HEK293 (cell line): Measurements from ENCODE around the gene SLFN11.
A peak's percentile ranks its signal among the peaks of the same experiment; 100 is the strongest.

Experiments
- GLIS2 ChIP-seq: fragments of 450-650 bp; formaldehyde crosslinking; IDR thresholded peaks from 2 replicates; pipeline ENCODE4 v1.5.1; 2016; ENCODE audit warnings: missing biosample characterization, missing genetic modification characterization
- KLF16 ChIP-seq: fragments of 450-650 bp; formaldehyde crosslinking; IDR thresholded peaks from 2 replicates; pipeline ENCODE4 v1.5.1; 2017; ENCODE audit warnings: missing biosample characterization, missing genetic modification characterization
- KLF9 ChIP-seq: fragments of 450-650 bp; formaldehyde crosslinking; IDR thresholded peaks from 2 replicates; pipeline ENCODE4 v1.5.1; 2016; ENCODE audit warnings: missing biosample characterization, missing genetic modification characterization, low read depth
- OSR2 ChIP-seq: fragments of 450-650 bp; formaldehyde crosslinking; IDR thresholded peaks from 2 replicates; pipeline ENCODE4 v1.5.1; 2016; ENCODE audit warnings: missing biosample characterization, missing genetic modification characterization
- SP2 ChIP-seq: fragments of 450-650 bp; formaldehyde crosslinking; IDR thresholded peaks from 2 replicates; pipeline ENCODE4 v1.5.1; 2016; ENCODE audit warnings: missing biosample characterization, missing genetic modification characterization
- SP3 ChIP-seq: fragments of 450-650 bp; formaldehyde crosslinking; IDR thresholded peaks from 2 replicates; pipeline ENCODE4 v1.5.1; 2016; ENCODE audit warnings: missing biosample characterization, missing genetic modification characterization
- SP7 ChIP-seq: fragments of 450-650 bp; formaldehyde crosslinking; IDR thresholded peaks from 2 replicates; pipeline ENCODE4 v1.5.1; 2016; ENCODE audit warnings: missing biosample characterization, missing genetic modification characterization
- TRIM28 ChIP-seq: IDR thresholded peaks from 2 replicates; pipeline ENCODE4 v1.6.1; 2011; ENCODE audit warnings: low read length, control low read depth, borderline replicate concordance
- ZEB2 ChIP-seq: fragments of 450-650 bp; formaldehyde crosslinking; IDR thresholded peaks from 2 replicates; pipeline ENCODE4 v1.5.1; 2016; ENCODE audit warnings: missing biosample characterization, missing genetic modification characterization
- ZFP41 ChIP-seq: fragments of 450-650 bp; formaldehyde crosslinking; IDR thresholded peaks from 2 replicates; pipeline ENCODE4 v1.5.1; 2016; ENCODE audit warnings: missing biosample characterization, missing genetic modification characterization, borderline replicate concordance
- ZFP69B ChIP-seq: fragments of 450-650 bp; formaldehyde crosslinking; IDR thresholded peaks from 2 replicates; pipeline ENCODE4 v1.5.1; 2016; ENCODE audit warnings: missing biosample characterization, missing genetic modification characterization
- ZNF132 ChIP-seq: fragments of 450-650 bp; formaldehyde crosslinking; IDR thresholded peaks from 2 replicates; pipeline ENCODE4 v1.5.1; 2017; ENCODE audit warnings: missing biosample characterization, missing genetic modification characterization, borderline replicate concordance
- ZNF169 ChIP-seq: fragments of 450-650 bp; formaldehyde crosslinking; IDR thresholded peaks from 2 replicates; pipeline ENCODE4 v1.5.1; 2016; ENCODE audit warnings: missing biosample characterization, missing genetic modification characterization
- ZNF302 ChIP-seq: fragments of 450-650 bp; formaldehyde crosslinking; IDR thresholded peaks from 2 replicates; pipeline ENCODE4 v1.5.1; 2016; ENCODE audit warnings: missing biosample characterization, missing genetic modification characterization, low read depth
- ZNF394 ChIP-seq: fragments of 450-650 bp; formaldehyde crosslinking; IDR thresholded peaks from 2 replicates; pipeline ENCODE4 v1.5.1; 2016; ENCODE audit warnings: missing biosample characterization, missing genetic modification characterization, mild to moderate bottlenecking, moderate library complexity, borderline replicate concordance
- ZNF473 ChIP-seq: fragments of 450-650 bp; formaldehyde crosslinking; IDR thresholded peaks from 2 replicates; pipeline ENCODE4 v1.5.1; 2017; ENCODE audit warnings: missing biosample characterization, missing genetic modification characterization
- ZSCAN30 ChIP-seq: fragments of 450-650 bp; IDR thresholded peaks from 2 replicates; pipeline ENCODE4 v1.5.1; 2018; ENCODE audit warnings: missing biosample characterization, mild to moderate bottlenecking, missing genetic modification characterization, moderate library complexity
- TF ChIP-seq, protein P1 (sequence below): fragments of 450-650 bp; formaldehyde crosslinking; IDR thresholded peaks from 2 replicates; pipeline ENCODE4 v1.5.1; 2016; ENCODE audit warnings: missing biosample characterization, missing genetic modification characterization, borderline replicate concordance
- TF ChIP-seq, protein P2 (sequence below): fragments of 450-650 bp; formaldehyde crosslinking; IDR thresholded peaks from 2 replicates; pipeline ENCODE4 v1.5.1; 2017; ENCODE audit warnings: missing biosample characterization, missing genetic modification characterization
- TF ChIP-seq, protein P3 (sequence below): fragments of 450-650 bp; formaldehyde crosslinking; IDR thresholded peaks from 2 replicates; pipeline ENCODE4 v1.5.1; 2016; ENCODE audit warnings: missing biosample characterization, missing genetic modification characterization
- TF ChIP-seq, protein P4 (sequence below): fragments of 450-650 bp; formaldehyde crosslinking; IDR thresholded peaks from 2 replicates; pipeline ENCODE4 v1.5.1; 2017; ENCODE audit warnings: missing biosample characterization, missing genetic modification characterization
- TF ChIP-seq, protein P5 (sequence below): fragments of 450-650 bp; formaldehyde crosslinking; IDR thresholded peaks from 2 replicates; pipeline ENCODE4 v1.5.1; 2016; ENCODE audit warnings: missing biosample characterization, missing genetic modification characterization
- TF ChIP-seq, protein P6 (sequence below): sonication (generic); formaldehyde crosslinking; IDR thresholded peaks from 2 replicates; pipeline ENCODE4 v1.8.1; 2022; ENCODE audit warnings: mild to moderate bottlenecking, moderate library complexity, missing genetic modification reagents
- TF ChIP-seq, protein P7 (sequence below): fragments of 450-650 bp; formaldehyde crosslinking; IDR thresholded peaks from 2 replicates; pipeline ENCODE4 v1.5.1; 2016; ENCODE audit warnings: missing biosample characterization, missing genetic modification characterization

SLFN11 gene

DNA sequence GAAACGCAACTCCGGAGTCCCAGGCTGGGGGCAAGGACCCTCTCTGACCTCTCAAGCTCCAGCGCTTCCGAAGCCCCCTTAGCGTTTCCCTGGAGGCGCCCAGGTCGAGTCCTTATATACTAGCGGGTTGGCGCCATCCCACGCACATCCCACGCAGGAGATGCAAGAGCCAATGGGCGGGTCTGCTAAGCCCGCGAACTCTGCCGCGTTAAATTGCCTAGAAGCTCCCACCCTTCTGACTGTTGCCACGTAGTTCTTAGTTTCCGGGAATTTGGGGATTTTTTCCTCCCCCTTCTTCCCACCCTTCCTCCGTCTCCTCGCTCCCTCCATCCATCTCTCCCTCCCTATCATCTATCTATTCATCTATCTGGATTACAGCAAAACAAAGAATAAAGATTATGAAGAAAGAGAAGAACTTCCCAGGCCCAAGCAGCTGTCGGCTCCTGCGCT, at the start of gene SLFN11 (continued):
- TF ChIP-seq, protein P1, sequence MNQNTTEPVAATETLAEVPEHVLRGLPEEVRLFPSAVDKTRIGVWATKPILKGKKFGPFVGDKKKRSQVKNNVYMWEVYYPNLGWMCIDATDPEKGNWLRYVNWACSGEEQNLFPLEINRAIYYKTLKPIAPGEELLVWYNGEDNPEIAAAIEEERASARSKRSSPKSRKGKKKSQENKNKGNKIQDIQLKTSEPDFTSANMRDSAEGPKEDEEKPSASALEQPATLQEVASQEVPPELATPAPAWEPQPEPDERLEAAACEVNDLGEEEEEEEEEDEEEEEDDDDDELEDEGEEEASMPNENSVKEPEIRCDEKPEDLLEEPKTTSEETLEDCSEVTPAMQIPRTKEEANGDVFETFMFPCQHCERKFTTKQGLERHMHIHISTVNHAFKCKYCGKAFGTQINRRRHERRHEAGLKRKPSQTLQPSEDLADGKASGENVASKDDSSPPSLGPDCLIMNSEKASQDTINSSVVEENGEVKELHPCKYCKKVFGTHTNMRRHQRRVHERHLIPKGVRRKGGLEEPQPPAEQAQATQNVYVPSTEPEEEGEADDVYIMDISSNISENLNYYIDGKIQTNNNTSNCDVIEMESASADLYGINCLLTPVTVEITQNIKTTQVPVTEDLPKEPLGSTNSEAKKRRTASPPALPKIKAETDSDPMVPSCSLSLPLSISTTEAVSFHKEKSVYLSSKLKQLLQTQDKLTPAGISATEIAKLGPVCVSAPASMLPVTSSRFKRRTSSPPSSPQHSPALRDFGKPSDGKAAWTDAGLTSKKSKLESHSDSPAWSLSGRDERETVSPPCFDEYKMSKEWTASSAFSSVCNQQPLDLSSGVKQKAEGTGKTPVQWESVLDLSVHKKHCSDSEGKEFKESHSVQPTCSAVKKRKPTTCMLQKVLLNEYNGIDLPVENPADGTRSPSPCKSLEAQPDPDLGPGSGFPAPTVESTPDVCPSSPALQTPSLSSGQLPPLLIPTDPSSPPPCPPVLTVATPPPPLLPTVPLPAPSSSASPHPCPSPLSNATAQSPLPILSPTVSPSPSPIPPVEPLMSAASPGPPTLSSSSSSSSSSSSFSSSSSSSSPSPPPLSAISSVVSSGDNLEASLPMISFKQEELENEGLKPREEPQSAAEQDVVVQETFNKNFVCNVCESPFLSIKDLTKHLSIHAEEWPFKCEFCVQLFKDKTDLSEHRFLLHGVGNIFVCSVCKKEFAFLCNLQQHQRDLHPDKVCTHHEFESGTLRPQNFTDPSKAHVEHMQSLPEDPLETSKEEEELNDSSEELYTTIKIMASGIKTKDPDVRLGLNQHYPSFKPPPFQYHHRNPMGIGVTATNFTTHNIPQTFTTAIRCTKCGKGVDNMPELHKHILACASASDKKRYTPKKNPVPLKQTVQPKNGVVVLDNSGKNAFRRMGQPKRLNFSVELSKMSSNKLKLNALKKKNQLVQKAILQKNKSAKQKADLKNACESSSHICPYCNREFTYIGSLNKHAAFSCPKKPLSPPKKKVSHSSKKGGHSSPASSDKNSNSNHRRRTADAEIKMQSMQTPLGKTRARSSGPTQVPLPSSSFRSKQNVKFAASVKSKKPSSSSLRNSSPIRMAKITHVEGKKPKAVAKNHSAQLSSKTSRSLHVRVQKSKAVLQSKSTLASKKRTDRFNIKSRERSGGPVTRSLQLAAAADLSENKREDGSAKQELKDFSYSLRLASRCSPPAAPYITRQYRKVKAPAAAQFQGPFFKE (tag by site-specific recombination), result no peak
- TF ChIP-seq, protein P2, sequence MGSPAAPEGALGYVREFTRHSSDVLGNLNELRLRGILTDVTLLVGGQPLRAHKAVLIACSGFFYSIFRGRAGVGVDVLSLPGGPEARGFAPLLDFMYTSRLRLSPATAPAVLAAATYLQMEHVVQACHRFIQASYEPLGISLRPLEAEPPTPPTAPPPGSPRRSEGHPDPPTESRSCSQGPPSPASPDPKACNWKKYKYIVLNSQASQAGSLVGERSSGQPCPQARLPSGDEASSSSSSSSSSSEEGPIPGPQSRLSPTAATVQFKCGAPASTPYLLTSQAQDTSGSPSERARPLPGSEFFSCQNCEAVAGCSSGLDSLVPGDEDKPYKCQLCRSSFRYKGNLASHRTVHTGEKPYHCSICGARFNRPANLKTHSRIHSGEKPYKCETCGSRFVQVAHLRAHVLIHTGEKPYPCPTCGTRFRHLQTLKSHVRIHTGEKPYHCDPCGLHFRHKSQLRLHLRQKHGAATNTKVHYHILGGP, result no peak
- peak; percentile 75 for TF ChIP-seq SP3
- peak; percentile 86 for TF ChIP-seq SP2 (tag by site-specific recombination)
- TF ChIP-seq, protein P3, sequence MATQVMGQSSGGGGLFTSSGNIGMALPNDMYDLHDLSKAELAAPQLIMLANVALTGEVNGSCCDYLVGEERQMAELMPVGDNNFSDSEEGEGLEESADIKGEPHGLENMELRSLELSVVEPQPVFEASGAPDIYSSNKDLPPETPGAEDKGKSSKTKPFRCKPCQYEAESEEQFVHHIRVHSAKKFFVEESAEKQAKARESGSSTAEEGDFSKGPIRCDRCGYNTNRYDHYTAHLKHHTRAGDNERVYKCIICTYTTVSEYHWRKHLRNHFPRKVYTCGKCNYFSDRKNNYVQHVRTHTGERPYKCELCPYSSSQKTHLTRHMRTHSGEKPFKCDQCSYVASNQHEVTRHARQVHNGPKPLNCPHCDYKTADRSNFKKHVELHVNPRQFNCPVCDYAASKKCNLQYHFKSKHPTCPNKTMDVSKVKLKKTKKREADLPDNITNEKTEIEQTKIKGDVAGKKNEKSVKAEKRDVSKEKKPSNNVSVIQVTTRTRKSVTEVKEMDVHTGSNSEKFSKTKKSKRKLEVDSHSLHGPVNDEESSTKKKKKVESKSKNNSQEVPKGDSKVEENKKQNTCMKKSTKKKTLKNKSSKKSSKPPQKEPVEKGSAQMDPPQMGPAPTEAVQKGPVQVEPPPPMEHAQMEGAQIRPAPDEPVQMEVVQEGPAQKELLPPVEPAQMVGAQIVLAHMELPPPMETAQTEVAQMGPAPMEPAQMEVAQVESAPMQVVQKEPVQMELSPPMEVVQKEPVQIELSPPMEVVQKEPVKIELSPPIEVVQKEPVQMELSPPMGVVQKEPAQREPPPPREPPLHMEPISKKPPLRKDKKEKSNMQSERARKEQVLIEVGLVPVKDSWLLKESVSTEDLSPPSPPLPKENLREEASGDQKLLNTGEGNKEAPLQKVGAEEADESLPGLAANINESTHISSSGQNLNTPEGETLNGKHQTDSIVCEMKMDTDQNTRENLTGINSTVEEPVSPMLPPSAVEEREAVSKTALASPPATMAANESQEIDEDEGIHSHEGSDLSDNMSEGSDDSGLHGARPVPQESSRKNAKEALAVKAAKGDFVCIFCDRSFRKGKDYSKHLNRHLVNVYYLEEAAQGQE (tag by site-specific recombination), result 0 out of 2 replicates have a peak, but pooled peaks have one; percentile 21
- TF ChIP-seq OSR2 (tag by site-specific recombination), result no peak
- TF ChIP-seq, protein P4, sequence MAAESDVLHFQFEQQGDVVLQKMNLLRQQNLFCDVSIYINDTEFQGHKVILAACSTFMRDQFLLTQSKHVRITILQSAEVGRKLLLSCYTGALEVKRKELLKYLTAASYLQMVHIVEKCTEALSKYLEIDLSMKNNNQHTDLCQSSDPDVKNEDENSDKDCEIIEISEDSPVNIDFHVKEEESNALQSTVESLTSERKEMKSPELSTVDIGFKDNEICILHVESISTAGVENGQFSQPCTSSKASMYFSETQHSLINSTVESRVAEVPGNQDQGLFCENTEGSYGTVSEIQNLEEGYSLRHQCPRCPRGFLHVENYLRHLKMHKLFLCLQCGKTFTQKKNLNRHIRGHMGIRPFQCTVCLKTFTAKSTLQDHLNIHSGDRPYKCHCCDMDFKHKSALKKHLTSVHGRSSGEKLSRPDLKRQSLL (tag by site-specific recombination), result peak; percentile 72; the same call in 1 of the 2 replicates
- TF ChIP-seq, protein P5, sequence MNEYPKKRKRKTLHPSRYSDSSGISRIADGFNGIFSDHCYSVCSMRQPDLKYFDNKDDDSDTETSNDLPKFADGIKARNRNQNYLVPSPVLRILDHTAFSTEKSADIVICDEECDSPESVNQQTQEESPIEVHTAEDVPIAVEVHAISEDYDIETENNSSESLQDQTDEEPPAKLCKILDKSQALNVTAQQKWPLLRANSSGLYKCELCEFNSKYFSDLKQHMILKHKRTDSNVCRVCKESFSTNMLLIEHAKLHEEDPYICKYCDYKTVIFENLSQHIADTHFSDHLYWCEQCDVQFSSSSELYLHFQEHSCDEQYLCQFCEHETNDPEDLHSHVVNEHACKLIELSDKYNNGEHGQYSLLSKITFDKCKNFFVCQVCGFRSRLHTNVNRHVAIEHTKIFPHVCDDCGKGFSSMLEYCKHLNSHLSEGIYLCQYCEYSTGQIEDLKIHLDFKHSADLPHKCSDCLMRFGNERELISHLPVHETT (tag by site-specific recombination), result no peak; the same call in 1 of the 2 replicates
- TF ChIP-seq ZNF132 (tag by site-specific recombination), result no peak
- no peak for TF ChIP-seq ZFP41 (tag by site-specific recombination)
- peak; percentile 42 for TF ChIP-seq ZNF394 (tag by site-specific recombination)
- TF ChIP-seq SP7, result peak; percentile 84; the same call in 1 of the 2 replicates
- peak; percentile 70; the same call in 1 of the 2 replicates for TF ChIP-seq ZFP69B (tag by site-specific recombination)
- TF ChIP-seq KLF16, result peak; percentile 52; the same call in 1 of the 2 replicates
- TF ChIP-seq ZSCAN30, result peak; percentile 81; the same call in 1 of the 2 replicates
- TF ChIP-seq, protein P6, sequence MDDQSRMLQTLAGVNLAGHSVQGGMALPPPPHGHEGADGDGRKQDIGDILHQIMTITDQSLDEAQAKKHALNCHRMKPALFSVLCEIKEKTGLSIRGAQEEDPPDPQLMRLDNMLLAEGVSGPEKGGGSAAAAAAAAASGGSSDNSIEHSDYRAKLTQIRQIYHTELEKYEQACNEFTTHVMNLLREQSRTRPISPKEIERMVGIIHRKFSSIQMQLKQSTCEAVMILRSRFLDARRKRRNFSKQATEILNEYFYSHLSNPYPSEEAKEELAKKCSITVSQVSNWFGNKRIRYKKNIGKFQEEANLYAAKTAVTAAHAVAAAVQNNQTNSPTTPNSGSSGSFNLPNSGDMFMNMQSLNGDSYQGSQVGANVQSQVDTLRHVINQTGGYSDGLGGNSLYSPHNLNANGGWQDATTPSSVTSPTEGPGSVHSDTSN (CRISPR knock-in tag), result 0 out of 2 replicates have a peak, but pooled peaks have one; percentile 43
- no peak; the same call in 1 of the 2 replicates for TF ChIP-seq ZEB2 (tag by site-specific recombination)
- TF ChIP-seq ZNF302 (tag by site-specific recombination), result no peak
- TF ChIP-seq ZNF169 (tag by site-specific recombination), result no peak
- no peak for TF ChIP-seq ZNF473 (tag by site-specific recombination)
- TF ChIP-seq, protein P7, sequence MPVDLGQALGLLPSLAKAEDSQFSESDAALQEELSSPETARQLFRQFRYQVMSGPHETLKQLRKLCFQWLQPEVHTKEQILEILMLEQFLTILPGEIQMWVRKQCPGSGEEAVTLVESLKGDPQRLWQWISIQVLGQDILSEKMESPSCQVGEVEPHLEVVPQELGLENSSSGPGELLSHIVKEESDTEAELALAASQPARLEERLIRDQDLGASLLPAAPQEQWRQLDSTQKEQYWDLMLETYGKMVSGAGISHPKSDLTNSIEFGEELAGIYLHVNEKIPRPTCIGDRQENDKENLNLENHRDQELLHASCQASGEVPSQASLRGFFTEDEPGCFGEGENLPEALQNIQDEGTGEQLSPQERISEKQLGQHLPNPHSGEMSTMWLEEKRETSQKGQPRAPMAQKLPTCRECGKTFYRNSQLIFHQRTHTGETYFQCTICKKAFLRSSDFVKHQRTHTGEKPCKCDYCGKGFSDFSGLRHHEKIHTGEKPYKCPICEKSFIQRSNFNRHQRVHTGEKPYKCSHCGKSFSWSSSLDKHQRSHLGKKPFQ (tag by site-specific recombination), result no peak
- no peak for TF ChIP-seq TRIM28
- TF ChIP-seq KLF9 (tag by site-specific recombination), result peak; percentile 45; the same call in 1 of the 2 replicates
- TF ChIP-seq GLIS2 (tag by site-specific recombination), result peak; percentile 87
